Naive B cell (primary cell): ENCODE measurements around the gene NLRP8. TPM values are rescaled to one million over a fixed set of nuclear protein-coding genes. Genes with fewer than 3 reads are reported as not detected.
"Not testable (repeated sequence)": the region's sequence is repeated elsewhere in the genome, so short reads cannot be mapped to it uniquely, and the experiment has no call there.

Experiments
- ATAC-seq, 2 donors: fragments of 150-1000 bp; cut with Tn5 transposase; 2 replicates each; pipeline ENCODE4 v1.10.0; 2021; ENCODE audit warnings: low read depth in 2 of 2, mild to moderate bottlenecking in 2 of 2, moderate library complexity in 2 of 2
- DNase-seq: peaks from one replicate; pipeline ENCODE4 v3.0.0; 2022
- H3K27ac Mint-ChIP-seq, 6 donors: one replicate each; pipeline ENCODE4 v1.8.0; 2020 to 2022; ENCODE audit warnings: mild to moderate bottlenecking in 6 of 6, mixed read lengths in 6 of 6, moderate library complexity in 5 of 6, inconsistent platforms in 2 of 6
- H3K27me3 Mint-ChIP-seq, 3 donors: one replicate each; pipeline ENCODE4 v1.8.0; 2021 to 2022; ENCODE audit warnings: mixed read lengths in 3 of 3, mild to moderate bottlenecking in 1 of 3
- H3K36me3 Mint-ChIP-seq, 2 donors: one replicate each; pipeline ENCODE4 v1.8.0; 2020 to 2022; ENCODE audit warnings: mixed read lengths in 2 of 2, inconsistent platforms in 1 of 2, mild to moderate bottlenecking in 1 of 2
- H3K4me1 Mint-ChIP-seq, 3 donors: one replicate each; pipeline ENCODE4 v1.8.0; 2020 to 2022; ENCODE audit warnings: mixed read lengths in 3 of 3, inconsistent platforms in 1 of 3, mild to moderate bottlenecking in 1 of 3, moderate library complexity in 1 of 3
- H3K4me3 Mint-ChIP-seq, 8 donors: one replicate each; pipeline ENCODE4 v1.8.0; 2020 to 2022; ENCODE audit warnings: mild to moderate bottlenecking in 8 of 8, mixed read lengths in 8 of 8, moderate library complexity in 8 of 8, inconsistent platforms in 2 of 8
- H3K9me3 Mint-ChIP-seq, 7 donors: one replicate each; pipeline ENCODE4 v1.8.0; 2020 to 2022; ENCODE audit warnings: mixed read lengths in 7 of 7, mild to moderate bottlenecking in 5 of 7, inconsistent platforms in 2 of 7, moderate library complexity in 1 of 7
- polyA plus RNA-seq, 6 donors: library from polyadenylated mRNA; unstranded; fragments of 300-500 nt; fragmentation: Illumina TruSeq; gene quantifications; one replicate each; pipeline ENCODE4 v1.2.3, GENCODE V29; 2021; ENCODE audit warnings: low read depth in 6 of 6

Gene NLRP8
- not detected for polyA plus RNA-seq

GRCh38 chr19:55947532-55947931, at the start of gene NLRP8:
Gene NLRP8 (plus strand): TSS chr19:55947832.
- ATAC-seq, result no peak
- Mint-ChIP-seq H3K4me1 (no peaks in the 10 kb centered on the region), H3K36me3 (peaks cover 0 to 7% of the 10 kb centered on the region in 2 donors), H3K27me3 (peaks cover 0 to 14% (median 4%) of the 10 kb centered on the region in 3 donors), H3K9me3 (peaks cover 6 to 26% (median 15%) of the 10 kb centered on the region in 7 donors), H3K4me3 (no peak within 1 kb of the TSS), H3K27ac (no peak within 1 kb of the TSS)
- DNase-seq, result no peak

GRCh38 chr19:55898911-55899310, 48.7 kb upstream of the NLRP8 start:
- H3K36me3 Mint-ChIP-seq, result peaks cover 0 to 8% of the 10 kb centered on the region in 2 donors
- ATAC-seq (no peak), DNase-seq (no peak)
- no peaks in the 10 kb centered on the region for H3K27me3 Mint-ChIP-seq
- peaks cover 0 to 20% (median 10%) of the 10 kb centered on the region in 7 donors for H3K9me3 Mint-ChIP-seq
- no peak overlapping the region for H3K4me3 Mint-ChIP-seq
- no peak overlapping the region for H3K27ac Mint-ChIP-seq
- no peaks in the 10 kb centered on the region for H3K4me1 Mint-ChIP-seq

- Mint-ChIP-seq H3K36me3 (peaks cover 0 to 8% of the 10 kb centered on the region in 2 donors), H3K27ac (no peak overlapping the region), H3K9me3 (peaks cover 0 to 15% (median 5%) of the 10 kb centered on the region in 7 donors), H3K4me1 (no peaks in the 10 kb centered on the region), H3K4me3 (no peak overlapping the region), H3K27me3 (peaks cover 0 to 4% (median 0%) of the 10 kb centered on the region in 3 donors)
- ATAC-seq (no peak), DNase-seq (no peak)
Measured at GRCh38 chr19:55901369-55902079, 46.1 kb upstream of the NLRP8 start.

GRCh38 chr19:55902080-55902751, 45.4 kb upstream of the NLRP8 start:
- Mint-ChIP-seq H3K27ac (peak overlapping the region in 1 of 6 donors; percentile 61), H3K27me3 (peaks cover 0 to 4% (median 0%) of the 10 kb centered on the region in 3 donors), H3K36me3 (peaks cover 0 to 5% of the 10 kb centered on the region in 2 donors), H3K4me3 (no peak overlapping the region), H3K9me3 (peaks cover 0 to 10% (median 0%) of the 10 kb centered on the region in 7 donors), H3K4me1 (no peaks in the 10 kb centered on the region)
- DNase-seq (no peak), ATAC-seq (no peak)

- Mint-ChIP-seq H3K27ac (no peak overlapping the region), H3K4me3 (no peak overlapping the region), H3K27me3 (peaks cover 7 to 13% (median 13%) of the 10 kb centered on the region in 3 donors), H3K36me3 (peaks cover 0 to 5% of the 10 kb centered on the region in 2 donors), H3K4me1 (no peaks in the 10 kb centered on the region), H3K9me3 (peaks cover 7 to 20% (median 12%) of the 10 kb centered on the region in 7 donors)
- ATAC-seq, result no peak
- DNase-seq, result no peak
Measured at GRCh38 chr19:55907286-55907685, 40.3 kb upstream of the NLRP8 start.

GRCh38 chr19:55907746-55908145, 39.9 kb upstream of the NLRP8 start:
- peaks cover 0 to 5% of the 10 kb centered on the region in 2 donors for H3K36me3 Mint-ChIP-seq
- H3K4me3 Mint-ChIP-seq, result no peak overlapping the region
- ATAC-seq, result no peak
- peaks cover 7 to 20% (median 12%) of the 10 kb centered on the region in 7 donors for H3K9me3 Mint-ChIP-seq
- H3K4me1 Mint-ChIP-seq, result no peaks in the 10 kb centered on the region
- no peak overlapping the region for H3K27ac Mint-ChIP-seq
- peaks cover 7 to 13% (median 13%) of the 10 kb centered on the region in 3 donors for H3K27me3 Mint-ChIP-seq
- DNase-seq, result no peak

- ATAC-seq, result no peak
- H3K4me1 Mint-ChIP-seq, result no peaks in the 10 kb centered on the region
- no peaks in the 10 kb centered on the region for H3K36me3 Mint-ChIP-seq
- DNase-seq, result no peak
- peaks cover 3 to 17% (median 13%) of the 10 kb centered on the region in 3 donors for H3K27me3 Mint-ChIP-seq
- peak overlapping the region in 1 of 6 donors; percentile 57 for H3K27ac Mint-ChIP-seq
- peaks cover 7 to 20% (median 12%) of the 10 kb centered on the region in 7 donors for H3K9me3 Mint-ChIP-seq
- no peak overlapping the region for H3K4me3 Mint-ChIP-seq
Measured at GRCh38 chr19:55909801-55910200, 37.8 kb upstream of the NLRP8 start.

GRCh38 chr19:55912916-55913315, 34.7 kb upstream of the NLRP8 start:
- H3K4me1 Mint-ChIP-seq, result no peaks in the 10 kb centered on the region
- no peak for ATAC-seq
- peaks cover 6 to 20% (median 13%) of the 10 kb centered on the region in 3 donors for H3K27me3 Mint-ChIP-seq
- H3K36me3 Mint-ChIP-seq, result peaks cover 0 to 15% of the 10 kb centered on the region in 2 donors
- peaks cover 15 to 45% (median 32%) of the 10 kb centered on the region in 7 donors for H3K9me3 Mint-ChIP-seq
- no peak for DNase-seq
- no peak overlapping the region for H3K4me3 Mint-ChIP-seq
- no peak overlapping the region for H3K27ac Mint-ChIP-seq

- Mint-ChIP-seq H3K27me3 (peaks cover 6 to 20% (median 13%) of the 10 kb centered on the region in 3 donors), H3K4me3 (no peak overlapping the region), H3K4me1 (no peaks in the 10 kb centered on the region), H3K9me3 (peaks cover 13 to 45% (median 28%) of the 10 kb centered on the region in 7 donors), H3K36me3 (peaks cover 2 to 23% of the 10 kb centered on the region in 2 donors), H3K27ac (no peak overlapping the region)
- DNase-seq, result no peak
- ATAC-seq, result no peak
Measured at GRCh38 chr19:55913643-55914268, 33.9 kb upstream of the NLRP8 start.

GRCh38 chr19:55923556-55923955, 24.1 kb upstream of the NLRP8 start:
- no peak for DNase-seq
- Mint-ChIP-seq H3K36me3 (peaks cover 5 to 16% of the 10 kb centered on the region in 2 donors), H3K27ac (no peak overlapping the region), H3K27me3 (peaks cover 0 to 12% (median 4%) of the 10 kb centered on the region in 3 donors), H3K4me1 (no peaks in the 10 kb centered on the region), H3K9me3 (peaks cover 6 to 59% (median 41%) of the 10 kb centered on the region in 7 donors), H3K4me3 (no peak overlapping the region)
- no peak for ATAC-seq

- H3K27ac Mint-ChIP-seq, result no peak overlapping the region
- H3K9me3 Mint-ChIP-seq, result peaks cover 4 to 40% (median 23%) of the 10 kb centered on the region in 7 donors
- peaks cover 4 to 12% (median 6%) of the 10 kb centered on the region in 3 donors for H3K27me3 Mint-ChIP-seq
- DNase-seq, result no peak
- H3K4me3 Mint-ChIP-seq, result no peak overlapping the region
- ATAC-seq, result no peak
- H3K4me1 Mint-ChIP-seq, result no peaks in the 10 kb centered on the region
- H3K36me3 Mint-ChIP-seq, result peaks cover 0 to 5% of the 10 kb centered on the region in 2 donors
Measured at GRCh38 chr19:55927991-55928390, 19.6 kb upstream of the NLRP8 start.

GRCh38 chr19:55929258-55929657, 18.4 kb upstream of the NLRP8 start:
- not testable (repeated sequence) for H3K4me1 Mint-ChIP-seq, ATAC-seq, H3K4me3 Mint-ChIP-seq, H3K27ac Mint-ChIP-seq, DNase-seq, H3K36me3 Mint-ChIP-seq
- H3K9me3 Mint-ChIP-seq, result peaks cover 4 to 31% (median 16%) of the 10 kb centered on the region in 7 donors
- H3K27me3 Mint-ChIP-seq, result peaks cover 4 to 12% (median 8%) of the 10 kb centered on the region in 3 donors

- ATAC-seq, result no peak
- Mint-ChIP-seq H3K27me3 (peaks cover 0 to 8% (median 6%) of the 10 kb centered on the region in 3 donors), H3K9me3 (peaks cover 4 to 24% (median 9%) of the 10 kb centered on the region in 7 donors)
Measured at GRCh38 chr19:55930996-55931515, 16.6 kb upstream of the NLRP8 start.

More at GRCh38 chr19:55930996-55931515, 16.6 kb upstream of the NLRP8 start:
- Mint-ChIP-seq H3K27ac (no peak overlapping the region), H3K36me3 (no peaks in the 10 kb centered on the region), H3K4me3 (no peak overlapping the region), H3K4me1 (no peaks in the 10 kb centered on the region)
- no peak for DNase-seq
